Astrocyte (in vitro differentiated cells and primary cell): ENCODE results near the gene DCDC2B. TPM values are rescaled to one million over a fixed set of nuclear protein-coding genes. Genes with fewer than 3 reads are reported as not detected.
"Not testable (repeated sequence)": the region's sequence is repeated elsewhere in the genome, so short reads cannot be mapped to it uniquely, and the experiment has no call there.

Experiments used
- DNase-seq: peaks from one replicate; pipeline ENCODE4 v3.0.0-alpha.2; 2010; ENCODE audit warnings: low read depth
- FAIRE-seq: peaks from 2 replicates; lab custom pipeline; 2011; peaks lifted over from hg19 to GRCh38; lab: Jason Lieb, UNC
- H2AFZ ChIP-seq: 2 replicates; pipeline ENCODE4 v1.6.0; 2012; ENCODE audit warnings: low read depth, low read length, inconsistent platforms
- H3K27ac ChIP-seq: 2 replicates; pipeline ENCODE4 v1.5.1; 2011; ENCODE audit warnings: low read depth, low read length, inconsistent platforms
- H3K27me3 ChIP-seq: 2 replicates; pipeline ENCODE4 v1.6.0; 2011; ENCODE audit warnings: low read length, inconsistent platforms; ENCODE audit not compliant: insufficient read depth
- H3K36me3 ChIP-seq: 2 replicates; pipeline ENCODE4 v1.5.1; 2011; ENCODE audit warnings: low read length, inconsistent platforms; ENCODE audit not compliant: insufficient read depth
- H3K4me1 ChIP-seq: 2 replicates; pipeline ENCODE4 v1.5.1; 2011; ENCODE audit warnings: low read length, inconsistent platforms; ENCODE audit not compliant: insufficient read depth
- H3K4me2 ChIP-seq: 2 replicates; pipeline ENCODE4 v1.6.0; 2012; ENCODE audit warnings: low read length, inconsistent platforms
- H3K4me3 ChIP-seq: 2 replicates; pipeline ENCODE4 v1.5.1; 2011; ENCODE audit warnings: low read depth, mild to moderate bottlenecking, low read length, inconsistent platforms; ENCODE audit not compliant: insufficient read depth
- H3K79me2 ChIP-seq: 2 replicates; pipeline ENCODE4 v1.6.0; 2012; ENCODE audit warnings: mild to moderate bottlenecking, low read length, inconsistent platforms; ENCODE audit not compliant: insufficient read depth
- H3K9ac ChIP-seq: 2 replicates; pipeline ENCODE4 v1.6.0; 2012; ENCODE audit warnings: mild to moderate bottlenecking, low read length, inconsistent platforms
- H3K9me3 ChIP-seq: 2 replicates; pipeline ENCODE4 v1.5.1; 2012; ENCODE audit warnings: low read depth, mild to moderate bottlenecking, low read length, inconsistent platforms; ENCODE audit not compliant: insufficient read depth
- H4K20me1 ChIP-seq: 2 replicates; pipeline ENCODE4 v1.6.0; 2012; ENCODE audit warnings: low read length, inconsistent platforms; ENCODE audit not compliant: insufficient read depth
- H3K27ac Mint-ChIP-seq: one replicate; pipeline ENCODE4 v1.8.0; 2021; ENCODE audit warnings: mild to moderate bottlenecking, mixed read lengths; ENCODE audit not compliant: unreplicated experiment
- H3K27me3 Mint-ChIP-seq: one replicate; pipeline ENCODE4 v1.8.0; 2021; ENCODE audit warnings: low read depth, mixed read lengths; ENCODE audit not compliant: unreplicated experiment
- H3K36me3 Mint-ChIP-seq: one replicate; pipeline ENCODE4 v1.8.0; 2021; ENCODE audit warnings: low read depth, mixed read lengths; ENCODE audit not compliant: unreplicated experiment
- H3K4me1 Mint-ChIP-seq: one replicate; pipeline ENCODE4 v1.8.0; 2021; ENCODE audit warnings: low read depth, mixed read lengths; ENCODE audit not compliant: unreplicated experiment
- H3K4me3 Mint-ChIP-seq: one replicate; pipeline ENCODE4 v1.8.0; 2021; ENCODE audit warnings: mild to moderate bottlenecking, moderate library complexity, mixed read lengths; ENCODE audit not compliant: unreplicated experiment
- H3K9me3 Mint-ChIP-seq: one replicate; pipeline ENCODE4 v1.8.0; 2021; ENCODE audit warnings: mild to moderate bottlenecking, mixed read lengths; ENCODE audit not compliant: unreplicated experiment
- EZH2 ChIP-seq: IDR thresholded peaks from 2 replicates; pipeline ENCODE4 v1.6.1; 2012; ENCODE audit warnings: mild to moderate bottlenecking, low read length, inconsistent platforms; ENCODE audit not compliant: insufficient read depth
- total RNA-seq: library from RNA; stranded (reverse); gene quantifications from 2 replicates; pipeline ENCODE4 v1.2.1, GENCODE V29; 2021
- TF ChIP-seq, protein P1 (sequence below): IDR thresholded peaks from 2 replicates; pipeline ENCODE4 v1.5.1; 2011; ENCODE audit warnings: low read depth, mild to moderate bottlenecking, inconsistent platforms, low read length, moderate library complexity; ENCODE audit not compliant: insufficient read depth

Gene DCDC2B
- total RNA-seq, 1 donor from 2014 or later = not detected

DNA sequence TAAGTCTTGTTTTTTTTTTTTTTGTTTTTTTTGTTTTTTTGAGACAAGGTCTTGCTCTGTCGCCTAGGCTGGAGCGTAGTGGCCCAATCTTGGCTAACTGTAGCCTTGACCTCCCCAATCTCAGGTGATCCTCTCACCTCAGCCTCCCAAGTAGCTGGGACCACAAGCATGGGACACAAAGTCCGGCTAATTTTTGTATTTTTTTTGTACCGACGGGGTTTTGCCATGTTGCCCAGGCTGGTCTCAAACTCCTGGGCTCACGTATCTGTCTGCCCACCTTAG is 48.3 kb downstream of the DCDC2B start:
- no peaks in the 10 kb centered on the region for H3K4me1 Mint-ChIP-seq

DNA sequence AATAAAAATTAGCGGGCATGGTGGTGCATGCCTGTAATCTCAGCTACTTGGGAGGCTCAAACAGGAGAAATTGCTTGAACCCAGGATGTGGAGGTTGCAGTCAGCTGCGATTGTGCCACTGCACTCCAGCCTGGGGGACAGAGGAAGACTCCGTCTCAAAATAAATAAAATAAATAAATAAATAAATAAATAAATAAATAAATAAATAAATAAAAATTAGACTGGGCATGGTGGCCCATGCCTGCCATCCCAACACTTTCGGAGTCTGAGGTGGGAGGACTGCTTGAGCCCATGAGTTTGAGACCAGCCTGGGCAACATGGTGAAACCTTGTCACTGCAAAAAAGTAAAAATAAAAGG is 54.3 kb downstream of the DCDC2B start:
- not testable (repeated sequence) for H4K20me1 ChIP-seq, FAIRE-seq, H3K27me3 Mint-ChIP-seq, H3K4me3 Mint-ChIP-seq, H3K27ac ChIP-seq, H3K27ac Mint-ChIP-seq, H3K4me1 Mint-ChIP-seq, H3K4me3 ChIP-seq, H3K9ac ChIP-seq, H3K9me3 Mint-ChIP-seq, H3K27me3 ChIP-seq, H3K79me2 ChIP-seq, H3K4me1 ChIP-seq, H3K36me3 Mint-ChIP-seq, H2AFZ ChIP-seq, H3K36me3 ChIP-seq, H3K9me3 ChIP-seq, DNase-seq, H3K4me2 ChIP-seq

More for the DNA sequence above, 48.3 kb downstream of the DCDC2B start:
- TF ChIP-seq EZH2 = no peak
- TF ChIP-seq, protein P1, sequence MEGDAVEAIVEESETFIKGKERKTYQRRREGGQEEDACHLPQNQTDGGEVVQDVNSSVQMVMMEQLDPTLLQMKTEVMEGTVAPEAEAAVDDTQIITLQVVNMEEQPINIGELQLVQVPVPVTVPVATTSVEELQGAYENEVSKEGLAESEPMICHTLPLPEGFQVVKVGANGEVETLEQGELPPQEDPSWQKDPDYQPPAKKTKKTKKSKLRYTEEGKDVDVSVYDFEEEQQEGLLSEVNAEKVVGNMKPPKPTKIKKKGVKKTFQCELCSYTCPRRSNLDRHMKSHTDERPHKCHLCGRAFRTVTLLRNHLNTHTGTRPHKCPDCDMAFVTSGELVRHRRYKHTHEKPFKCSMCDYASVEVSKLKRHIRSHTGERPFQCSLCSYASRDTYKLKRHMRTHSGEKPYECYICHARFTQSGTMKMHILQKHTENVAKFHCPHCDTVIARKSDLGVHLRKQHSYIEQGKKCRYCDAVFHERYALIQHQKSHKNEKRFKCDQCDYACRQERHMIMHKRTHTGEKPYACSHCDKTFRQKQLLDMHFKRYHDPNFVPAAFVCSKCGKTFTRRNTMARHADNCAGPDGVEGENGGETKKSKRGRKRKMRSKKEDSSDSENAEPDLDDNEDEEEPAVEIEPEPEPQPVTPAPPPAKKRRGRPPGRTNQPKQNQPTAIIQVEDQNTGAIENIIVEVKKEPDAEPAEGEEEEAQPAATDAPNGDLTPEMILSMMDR = no peak
- no peak overlapping the region for H3K9ac ChIP-seq
- no peaks in the 10 kb centered on the region for H3K79me2 ChIP-seq
- no peaks in the 10 kb centered on the region for H3K27me3 ChIP-seq
- no peaks in the 10 kb centered on the region for H3K4me1 ChIP-seq
- DNase-seq = no peak
- H3K27ac ChIP-seq = no peak overlapping the region
- no peak overlapping the region for H3K4me3 ChIP-seq
- no peak overlapping the region for H3K4me2 ChIP-seq
- Mint-ChIP-seq H3K27ac (no peak overlapping the region), H3K36me3 (no peaks in the 10 kb centered on the region), H3K27me3 (peaks cover 14% of the 10 kb centered on the region), H3K9me3 (no peaks in the 10 kb centered on the region), H3K4me3 (no peak overlapping the region)
- no peaks in the 10 kb centered on the region for H4K20me1 ChIP-seq
- no peaks in the 10 kb centered on the region for H3K9me3 ChIP-seq
- no peak for FAIRE-seq
- no peak overlapping the region for H2AFZ ChIP-seq
- H3K36me3 ChIP-seq = no peaks in the 10 kb centered on the region

DNA sequence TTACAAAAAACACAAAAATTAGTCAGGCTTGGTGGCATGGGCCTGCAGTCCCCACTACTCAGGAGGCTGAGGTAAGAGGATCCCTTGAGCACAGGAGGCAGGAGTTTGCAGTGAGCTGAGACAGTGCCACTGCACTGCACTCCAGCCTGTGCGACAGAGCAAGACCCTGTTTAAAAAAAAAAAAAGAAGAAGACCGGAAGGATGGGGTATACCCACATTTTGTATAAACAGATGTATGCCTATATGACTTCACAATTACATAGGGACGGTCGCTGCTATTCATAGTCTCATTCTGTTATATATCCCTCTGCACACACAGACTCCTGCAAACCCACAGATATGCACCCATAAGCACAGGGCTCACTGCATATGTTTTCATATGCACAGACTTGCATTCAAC is 54.9 kb downstream of the DCDC2B start:
- H3K27ac Mint-ChIP-seq = no peak overlapping the region
- Histone ChIP-seq H3K4me1 (peaks cover 8% of the 10 kb centered on the region), H3K36me3 (no peaks in the 10 kb centered on the region), H3K27me3 (no peaks in the 10 kb centered on the region), H3K4me3 (no peak overlapping the region), H3K9ac (no peak overlapping the region), H4K20me1 (no peaks in the 10 kb centered on the region), H3K4me2 (no peak overlapping the region), H3K79me2 (no peaks in the 10 kb centered on the region), H3K27ac (no peak overlapping the region), H2AFZ (no peak overlapping the region), H3K9me3 (no peaks in the 10 kb centered on the region)
- no peaks in the 10 kb centered on the region for H3K27me3 Mint-ChIP-seq
- TF ChIP-seq EZH2 = no peak
- TF ChIP-seq, protein P1 = no peak
- H3K9me3 Mint-ChIP-seq = no peaks in the 10 kb centered on the region
- H3K4me3 Mint-ChIP-seq = no peak overlapping the region
- H3K36me3 Mint-ChIP-seq = no peaks in the 10 kb centered on the region
- H3K4me1 Mint-ChIP-seq = peaks cover 6% of the 10 kb centered on the region
- DNase-seq (no peak), FAIRE-seq (no peak)

Other genes with a start within 250 kb of the DCDC2B start
- 126 and 139 TPM in 2 replicates for gene KHDRBS1, start 195.2 kb upstream of the DCDC2B start, total RNA-seq
- gene TMEM39B, start 136.2 kb upstream of the DCDC2B start, total RNA-seq = 11.8 and 13.3 TPM in 2 replicates
- 113 and 122 TPM in 2 replicates for gene KPNA6, start 101.0 kb upstream of the DCDC2B start, total RNA-seq
- 65.8 and 66.6 TPM in 2 replicates for gene TXLNA, start 29.4 kb upstream of the DCDC2B start, total RNA-seq
- gene CCDC28B, start 8.5 kb upstream of the DCDC2B start, total RNA-seq = 16.0 and 19.2 TPM in 2 replicates
- 0.87 and 1.0 TPM in 2 replicates for gene IQCC, start 3.4 kb upstream of the DCDC2B start, total RNA-seq
- 16.7 and 17.3 TPM in 2 replicates for gene TMEM234, start 13.3 kb downstream of the DCDC2B start, total RNA-seq
- gene EIF3I, start 13.3 kb downstream of the DCDC2B start, total RNA-seq = 173 and 184 TPM in 2 replicates
- gene FAM167B, start 38.1 kb downstream of the DCDC2B start, total RNA-seq = 0.64 and 0.75 TPM in 2 replicates
- gene LCK, start 42.2 kb downstream of the DCDC2B start, total RNA-seq = 0.30 TPM in 1 of 2 replicates, not detected in the other
- gene HDAC1, start 83.0 kb downstream of the DCDC2B start, total RNA-seq = 94.1 and 99.6 TPM in 2 replicates
- 185 and 213 TPM in 2 replicates for gene MARCKSL1, start 127.1 kb downstream of the DCDC2B start, total RNA-seq
- 3.5 and 4.2 TPM in 2 replicates for gene FAM229A, start 153.4 kb downstream of the DCDC2B start, total RNA-seq
- 0.32 and 0.87 TPM in 2 replicates for gene TSSK3, start 153.4 kb downstream of the DCDC2B start, total RNA-seq
- gene BSDC1, start 185.4 kb downstream of the DCDC2B start, total RNA-seq = 71.9 and 73.1 TPM in 2 replicates